Measurements from ENCODE around the gene CCNYL1. TPM values are rescaled to one million over a fixed set of nuclear protein-coding genes. Genes with fewer than 3 reads are reported as not detected.

The CCNYL1 gene
- total RNA-seq, 2 donors from 2014 or later = 19.8 to 22.4 TPM

DNA sequence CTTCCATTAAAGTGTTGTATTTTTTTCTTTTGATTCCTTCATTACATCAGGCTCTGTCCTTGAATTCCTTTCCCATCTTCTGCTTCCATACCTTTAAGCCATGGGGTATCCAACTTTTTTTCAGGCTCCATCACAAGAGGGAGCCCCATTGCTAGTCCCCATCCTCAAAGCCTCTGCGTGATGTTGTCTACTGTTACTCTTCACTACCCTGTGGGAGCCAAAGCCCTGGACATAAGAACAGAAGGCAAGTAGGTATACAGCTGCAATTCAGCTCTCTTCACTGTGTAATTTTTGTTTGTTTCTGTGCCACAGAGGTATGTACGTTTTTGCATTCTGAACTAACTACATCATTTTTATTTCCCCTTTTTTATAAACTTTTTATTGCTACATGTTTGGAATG, 36.6 kb upstream of the CCNYL1 start:
- WGBS, 2 experiments (ENCODE audit: insufficient coverage in 1 of 2, insufficient read length in 1 of 2) = 78% methylated on average over 1 of the region's 2 CpGs; no CpG with 5 or more reads in 1 of the 2 experiments
- H3K4me1 Mint-ChIP-seq = peaks cover 13% of the 10 kb centered on the region
- Histone ChIP-seq H3K4me3 (ENCODE audit: low read length) (no peak overlapping the region), H3K27me3 (ENCODE audit: control insufficient read depth, insufficient read depth, low read length, poor library complexity, severe bottlenecking) (no peaks in the 10 kb centered on the region), H3K36me3 (ENCODE audit: control insufficient read depth, insufficient read depth, low read length) (no peaks in the 10 kb centered on the region), H3K9me3 (ENCODE audit: control insufficient read depth, low read length) (no peaks in the 10 kb centered on the region), H3K4me1 (ENCODE audit: control insufficient read depth, insufficient read depth, low read length) (peaks cover 6% of the 10 kb centered on the region), H3K9ac (ENCODE audit: extremely low read depth, low read length, poor library complexity, severe bottlenecking) (no peak overlapping the region), H3K27ac (ENCODE audit: low read depth, low read length) (no peak overlapping the region)
- no peak overlapping the region for H3K4me3 Mint-ChIP-seq
- TF ChIP-seq, protein P1, sequence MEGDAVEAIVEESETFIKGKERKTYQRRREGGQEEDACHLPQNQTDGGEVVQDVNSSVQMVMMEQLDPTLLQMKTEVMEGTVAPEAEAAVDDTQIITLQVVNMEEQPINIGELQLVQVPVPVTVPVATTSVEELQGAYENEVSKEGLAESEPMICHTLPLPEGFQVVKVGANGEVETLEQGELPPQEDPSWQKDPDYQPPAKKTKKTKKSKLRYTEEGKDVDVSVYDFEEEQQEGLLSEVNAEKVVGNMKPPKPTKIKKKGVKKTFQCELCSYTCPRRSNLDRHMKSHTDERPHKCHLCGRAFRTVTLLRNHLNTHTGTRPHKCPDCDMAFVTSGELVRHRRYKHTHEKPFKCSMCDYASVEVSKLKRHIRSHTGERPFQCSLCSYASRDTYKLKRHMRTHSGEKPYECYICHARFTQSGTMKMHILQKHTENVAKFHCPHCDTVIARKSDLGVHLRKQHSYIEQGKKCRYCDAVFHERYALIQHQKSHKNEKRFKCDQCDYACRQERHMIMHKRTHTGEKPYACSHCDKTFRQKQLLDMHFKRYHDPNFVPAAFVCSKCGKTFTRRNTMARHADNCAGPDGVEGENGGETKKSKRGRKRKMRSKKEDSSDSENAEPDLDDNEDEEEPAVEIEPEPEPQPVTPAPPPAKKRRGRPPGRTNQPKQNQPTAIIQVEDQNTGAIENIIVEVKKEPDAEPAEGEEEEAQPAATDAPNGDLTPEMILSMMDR (conservative IDR thresholded peaks at IDR 0.05) = peak; percentile 20
- H3K27ac Mint-ChIP-seq = no peak overlapping the region
- no peak for DNase-seq
- H3K27me3 Mint-ChIP-seq (ENCODE audit: insufficient read depth) = peaks cover 7% of the 10 kb centered on the region
- H3K9me3 Mint-ChIP-seq = no peaks in the 10 kb centered on the region
- H3K36me3 Mint-ChIP-seq (ENCODE audit: low read depth) = no peaks in the 10 kb centered on the region

DNA sequence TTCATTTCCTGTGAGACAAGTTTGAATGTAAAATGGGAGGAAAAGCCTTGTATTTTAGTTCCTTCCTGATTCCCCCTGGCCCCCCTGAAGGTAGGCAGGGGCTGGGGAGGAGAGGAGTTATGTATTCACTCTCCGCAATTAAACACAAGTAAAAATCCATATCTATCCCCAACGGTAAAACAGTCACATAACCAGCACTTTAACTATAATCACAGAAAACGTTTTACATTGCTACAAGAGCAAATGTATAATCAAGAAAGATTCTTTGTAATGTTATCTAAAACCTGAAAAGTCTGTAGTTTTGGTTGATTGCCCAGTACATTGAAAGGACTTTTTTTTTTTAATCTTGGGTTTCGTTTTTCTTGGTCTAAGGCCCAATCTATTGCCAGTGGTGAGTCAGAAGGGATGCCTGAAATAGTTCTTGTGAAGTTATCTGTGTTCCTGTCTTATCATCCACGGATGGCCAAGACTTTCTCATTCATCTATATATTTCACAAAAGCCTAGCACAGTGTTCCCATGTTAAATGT, 34.5 kb upstream of the CCNYL1 start:
- H3K9me3 ChIP-seq (ENCODE audit: control insufficient read depth, low read length) = no peaks in the 10 kb centered on the region
- H3K9ac ChIP-seq (ENCODE audit: extremely low read depth, low read length, poor library complexity, severe bottlenecking) = no peak overlapping the region
- H3K4me1 ChIP-seq (ENCODE audit: control insufficient read depth, insufficient read depth, low read length) = peaks cover 6% of the 10 kb centered on the region
- Mint-ChIP-seq H3K9me3 (no peaks in the 10 kb centered on the region), H3K4me1 (peaks cover 11% of the 10 kb centered on the region), H3K27me3 (ENCODE audit: insufficient read depth) (peaks cover 4% of the 10 kb centered on the region), H3K4me3 (no peak overlapping the region), H3K27ac (no peak overlapping the region), H3K36me3 (ENCODE audit: low read depth) (no peaks in the 10 kb centered on the region)
- H3K4me3 ChIP-seq (ENCODE audit: low read length) = no peak overlapping the region
- H3K36me3 ChIP-seq (ENCODE audit: control insufficient read depth, insufficient read depth, low read length) = no peaks in the 10 kb centered on the region
- 50 to 100% methylated on average over 1 to 3 of the region's 5 CpGs for WGBS, 2 experiments (ENCODE audit: insufficient coverage in 1 of 2, insufficient read length in 1 of 2)
- DNase-seq = no peak
- H3K27me3 ChIP-seq (ENCODE audit: control insufficient read depth, insufficient read depth, low read length, poor library complexity, severe bottlenecking) = no peaks in the 10 kb centered on the region
- TF ChIP-seq, protein P1 (conservative IDR thresholded peaks at IDR 0.05) = no peak
- no peak overlapping the region for H3K27ac ChIP-seq (ENCODE audit: low read depth, low read length)

DNA sequence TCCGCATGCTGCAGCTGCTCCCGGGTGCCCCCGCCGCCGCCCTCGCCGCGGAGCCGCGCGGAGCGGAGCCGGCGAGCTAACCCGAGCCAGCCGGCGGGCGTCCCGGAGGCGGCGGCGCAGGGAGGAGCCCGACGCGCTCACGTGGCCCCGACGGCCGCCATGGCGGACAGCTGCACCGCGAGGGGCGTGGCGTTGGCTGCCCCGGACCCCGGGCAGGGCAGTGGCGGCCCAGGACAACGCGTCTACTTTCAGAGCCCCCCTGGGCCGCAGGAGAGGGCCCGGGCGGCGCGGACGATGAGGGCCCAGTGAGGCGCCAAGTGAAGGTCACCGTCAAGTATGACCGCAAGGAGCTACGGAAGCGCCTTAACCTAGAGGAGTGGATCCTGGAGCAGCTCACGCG, 30.0 kb upstream of the CCNYL1 start:
- Histone ChIP-seq H3K4me1 (ENCODE audit: control insufficient read depth, insufficient read depth, low read length) (peaks cover 2% of the 10 kb centered on the region), H3K27ac (ENCODE audit: low read depth, low read length) (no peak overlapping the region), H3K4me3 (ENCODE audit: low read length) (no peak overlapping the region), H3K9ac (ENCODE audit: extremely low read depth, low read length, poor library complexity, severe bottlenecking) (no peak overlapping the region), H3K27me3 (ENCODE audit: control insufficient read depth, insufficient read depth, low read length, poor library complexity, severe bottlenecking) (no peaks in the 10 kb centered on the region), H3K36me3 (ENCODE audit: control insufficient read depth, insufficient read depth, low read length) (no peaks in the 10 kb centered on the region), H3K9me3 (ENCODE audit: control insufficient read depth, low read length) (no peaks in the 10 kb centered on the region)
- Mint-ChIP-seq H3K36me3 (ENCODE audit: low read depth) (no peaks in the 10 kb centered on the region), H3K9me3 (no peaks in the 10 kb centered on the region), H3K27ac (peak overlapping the region; percentile 44), H3K4me3 (peak overlapping the region; percentile 55), H3K27me3 (ENCODE audit: insufficient read depth) (no peaks in the 10 kb centered on the region), H3K4me1 (peaks cover 6% of the 10 kb centered on the region)
- peak; percentile 76 for DNase-seq
- TF ChIP-seq, protein P1 (conservative IDR thresholded peaks at IDR 0.05) = no peak
- WGBS, 2 experiments (ENCODE audit: insufficient coverage in 1 of 2, insufficient read length in 1 of 2) = 62 to 66% methylated on average over 38 to 52 of the region's 52 CpGs
